Measurements from ENCODE around the gene ASGR1.

ASGR1 gene

GRCh38 chr17:7132511-7133094 lies 46.6 kb downstream of the ASGR1 start:
- Histone ChIP-seq H3K4ac (ENCODE audit: low read depth in 1 of 2, low read length in 2 of 2) (no peak overlapping the region), H3K4me1 (ENCODE audit: control insufficient read depth, insufficient read depth, low read depth, low read length) (peaks cover 5% of the 10 kb centered on the region), H3K9ac (ENCODE audit: low read length) (no peak overlapping the region), H3K23ac (ENCODE audit: low read length in 2 of 2) (peak overlapping the region in 1 of 2 experiments; percentile 59), H2AFZ (ENCODE audit: low read depth, low read length) (no peak overlapping the region), H4K8ac (ENCODE audit: low read length) (no peak overlapping the region), H2BK5ac (ENCODE audit: low read depth, low read length, poor library complexity, severe bottlenecking) (no peak overlapping the region), H3K27me3 (ENCODE audit: control insufficient read depth in 1 of 2, insufficient read depth in 1 of 2, low read length in 2 of 2) (peaks cover 39 to 69% of the 10 kb centered on the region in 2 experiments), H3K36me3 (ENCODE audit: control insufficient read depth in 1 of 2, insufficient read depth in 2 of 2, low read depth in 1 of 2, low read length in 2 of 2) (no peaks in the 10 kb centered on the region), H3K4me3 (ENCODE audit: insufficient read depth in 1 of 2, low read depth in 1 of 2, low read length in 2 of 2) (no peak overlapping the region), H2BK15ac (ENCODE audit: low read depth, poor library complexity, severe bottlenecking) (no peak overlapping the region), H3K14ac (ENCODE audit: low read length in 2 of 2) (peak overlapping the region in 1 of 2 experiments; percentile 44), H3K27ac (ENCODE audit: low read length, poor library complexity, severe bottlenecking) (no peak overlapping the region), H3K4me2 (ENCODE audit: low read length, poor library complexity, severe bottlenecking) (no peak overlapping the region), H2BK120ac (ENCODE audit: low read depth, low read length) (no peak overlapping the region), H3K79me1 (replicated peaks; ENCODE audit: low read length, poor library complexity, severe bottlenecking) (no peaks in the 10 kb centered on the region), H3K9me3 (ENCODE audit: control insufficient read depth, low read length) (no peaks in the 10 kb centered on the region), H3K18ac (ENCODE audit: low read depth in 1 of 2, low read length in 2 of 2) (no peak overlapping the region), H4K91ac (ENCODE audit: low read length) (no peak overlapping the region), H2AK5ac (ENCODE audit: low read length, severe bottlenecking) (no peak overlapping the region), H2BK12ac (ENCODE audit: low read length in 2 of 2) (peak overlapping the region in 1 of 2 experiments; percentile 31)
- WGBS, result 39% methylated on average over 6 of the region's 7 CpGs
- DNase-seq, result peak; percentile 34

- Histone ChIP-seq H4K8ac (ENCODE audit: low read length) (no peak overlapping the region), H3K36me3 (ENCODE audit: control insufficient read depth in 1 of 2, insufficient read depth in 2 of 2, low read depth in 1 of 2, low read length in 2 of 2) (no peaks in the 10 kb centered on the region), H3K4me2 (ENCODE audit: low read length, poor library complexity, severe bottlenecking) (no peak overlapping the region), H2BK5ac (ENCODE audit: low read depth, low read length, poor library complexity, severe bottlenecking) (no peak overlapping the region), H3K27me3 (ENCODE audit: control insufficient read depth in 1 of 2, insufficient read depth in 1 of 2, low read length in 2 of 2) (peaks cover 30 to 61% of the 10 kb centered on the region in 2 experiments), H4K91ac (ENCODE audit: low read length) (no peak overlapping the region), H2BK120ac (ENCODE audit: low read depth, low read length) (no peak overlapping the region), H2BK12ac (ENCODE audit: low read length in 2 of 2) (no peak overlapping the region), H3K9ac (ENCODE audit: low read length) (no peak overlapping the region), H3K9me3 (ENCODE audit: control insufficient read depth, low read length) (no peaks in the 10 kb centered on the region), H3K27ac (ENCODE audit: low read length, poor library complexity, severe bottlenecking) (no peak overlapping the region), H2BK15ac (ENCODE audit: low read depth, poor library complexity, severe bottlenecking) (no peak overlapping the region), H3K4me3 (ENCODE audit: insufficient read depth in 1 of 2, low read depth in 1 of 2, low read length in 2 of 2) (no peak overlapping the region), H3K14ac (ENCODE audit: low read length in 2 of 2) (no peak overlapping the region), H3K4ac (ENCODE audit: low read depth in 1 of 2, low read length in 2 of 2) (no peak overlapping the region), H2AK5ac (ENCODE audit: low read length, severe bottlenecking) (no peak overlapping the region), H2AFZ (ENCODE audit: low read depth, low read length) (no peak overlapping the region), H3K4me1 (ENCODE audit: control insufficient read depth, insufficient read depth, low read depth, low read length) (peaks cover 3% of the 10 kb centered on the region), H3K23ac (ENCODE audit: low read length in 2 of 2) (no peak overlapping the region), H3K18ac (ENCODE audit: low read depth in 1 of 2, low read length in 2 of 2) (no peak overlapping the region), H3K79me1 (replicated peaks; ENCODE audit: low read length, poor library complexity, severe bottlenecking) (no peaks in the 10 kb centered on the region)
- 85% methylated on average over 3 of the region's 5 CpGs for WGBS
- no peak for DNase-seq
These were observed 47.8 kb downstream of the ASGR1 start for GRCh38 chr17:7131423-7131791.

GRCh38 chr17:7130621-7131422 lies 48.3 kb downstream of the ASGR1 start:
- Histone ChIP-seq H2BK15ac (ENCODE audit: low read depth, poor library complexity, severe bottlenecking) (no peak overlapping the region), H2BK12ac (ENCODE audit: low read length in 2 of 2) (no peak overlapping the region), H3K4me3 (ENCODE audit: insufficient read depth in 1 of 2, low read depth in 1 of 2, low read length in 2 of 2) (no peak overlapping the region), H3K9ac (ENCODE audit: low read length) (no peak overlapping the region), H3K23ac (ENCODE audit: low read length in 2 of 2) (no peak overlapping the region), H3K14ac (ENCODE audit: low read length in 2 of 2) (no peak overlapping the region), H2BK5ac (ENCODE audit: low read depth, low read length, poor library complexity, severe bottlenecking) (no peak overlapping the region), H4K91ac (ENCODE audit: low read length) (no peak overlapping the region), H3K18ac (ENCODE audit: low read depth in 1 of 2, low read length in 2 of 2) (no peak overlapping the region), H3K27me3 (ENCODE audit: control insufficient read depth in 1 of 2, insufficient read depth in 1 of 2, low read length in 2 of 2) (peaks cover 30 to 64% of the 10 kb centered on the region in 2 experiments), H3K4me2 (ENCODE audit: low read length, poor library complexity, severe bottlenecking) (no peak overlapping the region), H2AFZ (ENCODE audit: low read depth, low read length) (no peak overlapping the region), H2BK120ac (ENCODE audit: low read depth, low read length) (peak overlapping the region; percentile 35), H3K9me3 (ENCODE audit: control insufficient read depth, low read length) (no peaks in the 10 kb centered on the region), H3K79me1 (replicated peaks; ENCODE audit: low read length, poor library complexity, severe bottlenecking) (no peaks in the 10 kb centered on the region), H3K27ac (ENCODE audit: low read length, poor library complexity, severe bottlenecking) (no peak overlapping the region), H3K4ac (ENCODE audit: low read depth in 1 of 2, low read length in 2 of 2) (no peak overlapping the region), H3K36me3 (ENCODE audit: control insufficient read depth in 1 of 2, insufficient read depth in 2 of 2, low read depth in 1 of 2, low read length in 2 of 2) (no peaks in the 10 kb centered on the region), H2AK5ac (ENCODE audit: low read length, severe bottlenecking) (no peak overlapping the region), H4K8ac (ENCODE audit: low read length) (no peak overlapping the region), H3K4me1 (ENCODE audit: control insufficient read depth, insufficient read depth, low read depth, low read length) (peaks cover 3% of the 10 kb centered on the region)
- WGBS, result 50% methylated on average over 8 of the region's 11 CpGs
- no peak for DNase-seq

- Histone ChIP-seq H2BK12ac (ENCODE audit: low read length in 2 of 2) (no peak overlapping the region), H3K4me2 (ENCODE audit: low read length, poor library complexity, severe bottlenecking) (no peak overlapping the region), H3K4ac (ENCODE audit: low read depth in 1 of 2, low read length in 2 of 2) (no peak overlapping the region)
These were observed 49.9 kb downstream of the ASGR1 start for GRCh38 chr17:7129311-7129710.

More at GRCh38 chr17:7129311-7129710, 49.9 kb downstream of the ASGR1 start:
- Histone ChIP-seq H3K27ac (ENCODE audit: low read length, poor library complexity, severe bottlenecking) (no peak overlapping the region), H3K23ac (ENCODE audit: low read length in 2 of 2) (no peak overlapping the region), H2AFZ (ENCODE audit: low read depth, low read length) (no peak overlapping the region), H3K27me3 (ENCODE audit: control insufficient read depth in 1 of 2, insufficient read depth in 1 of 2, low read length in 2 of 2) (peaks cover 32 to 58% of the 10 kb centered on the region in 2 experiments), H4K8ac (ENCODE audit: low read length) (no peak overlapping the region), H2BK120ac (ENCODE audit: low read depth, low read length) (no peak overlapping the region), H2BK5ac (ENCODE audit: low read depth, low read length, poor library complexity, severe bottlenecking) (no peak overlapping the region), H3K36me3 (ENCODE audit: control insufficient read depth in 1 of 2, insufficient read depth in 2 of 2, low read depth in 1 of 2, low read length in 2 of 2) (no peaks in the 10 kb centered on the region), H3K79me1 (replicated peaks; ENCODE audit: low read length, poor library complexity, severe bottlenecking) (no peaks in the 10 kb centered on the region), H3K14ac (ENCODE audit: low read length in 2 of 2) (no peak overlapping the region), H2BK15ac (ENCODE audit: low read depth, poor library complexity, severe bottlenecking) (no peak overlapping the region), H2AK5ac (ENCODE audit: low read length, severe bottlenecking) (no peak overlapping the region), H3K9me3 (ENCODE audit: control insufficient read depth, low read length) (no peaks in the 10 kb centered on the region), H3K4me1 (ENCODE audit: control insufficient read depth, insufficient read depth, low read depth, low read length) (peaks cover 3% of the 10 kb centered on the region), H3K18ac (ENCODE audit: low read depth in 1 of 2, low read length in 2 of 2) (no peak overlapping the region), H4K91ac (ENCODE audit: low read length) (no peak overlapping the region), H3K9ac (ENCODE audit: low read length) (no peak overlapping the region), H3K4me3 (ENCODE audit: insufficient read depth in 1 of 2, low read depth in 1 of 2, low read length in 2 of 2) (no peak overlapping the region)
- WGBS, result 94% methylated on average over 6 of the region's 8 CpGs
- DNase-seq, result no peak

Measured in mesenchymal stem cell (in vitro differentiated cells and primary cell).